ENCODE measurements around the gene COX6B2.

Gene COX6B2

DNA sequence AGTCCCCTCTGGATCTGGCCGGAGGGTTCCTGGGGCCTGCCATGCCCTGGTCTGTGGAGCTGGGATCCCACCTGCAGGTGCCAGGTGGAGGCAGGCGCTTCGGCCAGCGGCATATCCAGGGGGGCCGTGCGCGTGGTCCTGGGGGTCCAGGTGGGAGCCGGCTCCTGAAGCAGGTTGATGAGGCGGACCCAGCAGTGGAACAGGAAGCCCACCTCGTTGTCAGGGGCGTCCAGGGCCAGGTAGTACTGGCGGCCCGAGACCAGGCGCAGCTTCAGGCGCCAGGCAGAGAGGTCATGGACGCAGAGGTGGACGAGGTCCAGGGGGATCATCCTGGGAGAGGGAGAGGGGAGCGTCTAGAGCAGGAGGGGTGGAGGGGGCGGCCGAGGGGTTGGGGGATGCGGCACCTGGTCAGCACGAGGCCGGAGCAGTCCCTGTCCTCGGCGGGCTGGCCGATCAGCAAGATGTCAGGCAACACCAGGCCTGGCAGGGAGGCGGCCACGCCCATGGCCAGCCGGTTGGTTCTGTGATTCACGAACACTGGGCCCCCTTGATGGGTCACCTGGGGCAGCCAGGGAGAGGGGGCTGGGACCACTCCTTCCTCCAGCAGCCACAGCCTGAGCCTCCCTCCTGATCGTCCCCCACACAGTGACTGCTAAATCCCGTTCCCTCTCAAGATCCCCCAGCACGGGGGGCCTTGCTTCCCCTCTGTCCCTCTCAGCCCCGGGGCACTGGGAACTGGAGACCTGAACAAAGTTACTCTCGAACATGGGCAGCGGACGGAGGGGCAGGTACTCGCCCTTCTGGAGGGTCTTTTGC, 7.9 kb upstream of the COX6B2 start:
- DNase-seq, result no peak

DNA sequence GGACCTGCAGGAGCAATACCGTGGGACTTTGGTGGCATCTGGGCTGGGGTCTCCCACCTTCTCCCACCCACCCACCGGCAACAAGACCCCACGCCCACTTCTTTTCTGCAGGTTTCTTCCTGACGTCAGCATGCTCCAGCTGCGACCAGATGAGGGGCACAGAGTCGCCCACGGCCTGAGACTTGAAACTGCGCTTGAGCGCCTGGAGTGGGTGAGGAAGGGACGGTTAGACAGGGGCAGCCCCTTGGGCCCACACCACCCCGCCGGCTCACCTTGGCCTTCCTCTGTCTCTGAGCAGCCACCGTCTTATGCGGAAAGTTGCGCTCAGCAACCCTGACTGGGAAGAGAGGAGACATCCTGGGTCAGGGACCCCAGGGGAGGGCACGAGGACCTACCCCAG, 6.4 kb upstream of the COX6B2 start:
- DNase-seq, result no peak

DNA sequence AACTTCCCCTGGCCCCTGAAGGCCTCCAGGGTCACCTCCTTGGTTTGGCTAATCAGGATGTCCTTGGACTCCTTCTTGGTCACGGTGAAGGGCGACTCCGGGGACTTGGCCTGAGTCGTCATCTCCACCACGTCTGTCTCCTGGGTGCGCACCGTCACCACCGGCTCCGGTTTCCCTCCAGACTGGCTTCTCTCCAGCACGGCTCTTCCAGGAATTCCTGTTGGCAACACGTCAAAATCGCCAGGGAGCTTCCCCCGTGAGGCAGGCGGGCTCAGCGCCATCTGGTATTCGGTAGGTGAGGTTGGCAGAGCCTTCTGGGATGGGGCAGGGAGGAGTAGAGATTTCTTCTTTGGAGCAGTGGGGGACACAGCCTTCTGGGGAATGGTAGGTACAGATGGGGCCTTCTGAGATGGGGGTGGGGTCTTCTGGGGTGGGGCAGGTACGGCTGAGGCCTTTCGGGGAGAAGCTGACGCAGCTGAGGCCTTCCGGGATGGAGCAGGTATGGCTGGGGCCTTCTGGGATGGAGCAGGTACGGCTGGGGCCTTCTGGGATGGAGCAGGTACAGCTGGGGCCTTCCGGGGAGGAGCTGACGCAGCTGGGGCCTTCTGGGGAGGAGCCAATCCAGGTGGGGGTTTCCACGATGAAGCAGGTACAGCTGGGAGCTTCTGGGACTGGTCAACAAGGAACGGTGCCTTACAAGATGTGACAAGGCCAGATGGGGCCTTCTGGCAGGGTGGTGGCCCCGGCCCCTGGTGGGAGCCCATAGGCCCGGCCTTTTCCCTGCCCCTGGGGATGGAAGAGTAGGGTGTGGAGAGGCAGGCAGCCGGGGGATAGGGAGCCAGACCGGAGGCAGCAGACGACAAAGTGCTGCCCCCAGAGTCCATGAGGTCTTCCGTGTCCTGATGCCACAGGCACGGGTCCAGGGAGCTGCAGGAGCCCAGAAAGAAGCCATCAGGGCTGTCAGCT, 4.7 kb upstream of the COX6B2 start:
- no peak for DNase-seq

DNA sequence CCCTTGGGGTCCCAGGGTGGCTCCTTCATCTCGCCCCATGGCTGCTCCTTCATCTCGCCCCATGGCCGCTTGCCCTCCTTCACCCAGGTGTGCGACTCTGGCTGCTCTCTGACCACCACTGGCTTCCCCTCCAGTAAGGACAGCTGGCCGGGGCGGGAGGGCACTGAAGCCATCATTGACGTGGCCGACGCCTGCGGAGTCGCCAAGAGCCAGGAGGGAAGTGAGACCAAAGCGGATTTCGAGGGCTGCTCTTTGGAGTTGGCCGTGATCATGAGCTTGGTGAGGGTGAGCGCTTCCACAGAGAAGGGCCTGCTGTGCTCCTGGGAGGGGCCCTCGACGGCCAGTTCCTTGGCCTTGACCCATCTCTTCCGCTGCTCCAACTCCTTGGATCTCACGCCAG, 4.0 kb upstream of the COX6B2 start:
- no peak for DNase-seq

DNA sequence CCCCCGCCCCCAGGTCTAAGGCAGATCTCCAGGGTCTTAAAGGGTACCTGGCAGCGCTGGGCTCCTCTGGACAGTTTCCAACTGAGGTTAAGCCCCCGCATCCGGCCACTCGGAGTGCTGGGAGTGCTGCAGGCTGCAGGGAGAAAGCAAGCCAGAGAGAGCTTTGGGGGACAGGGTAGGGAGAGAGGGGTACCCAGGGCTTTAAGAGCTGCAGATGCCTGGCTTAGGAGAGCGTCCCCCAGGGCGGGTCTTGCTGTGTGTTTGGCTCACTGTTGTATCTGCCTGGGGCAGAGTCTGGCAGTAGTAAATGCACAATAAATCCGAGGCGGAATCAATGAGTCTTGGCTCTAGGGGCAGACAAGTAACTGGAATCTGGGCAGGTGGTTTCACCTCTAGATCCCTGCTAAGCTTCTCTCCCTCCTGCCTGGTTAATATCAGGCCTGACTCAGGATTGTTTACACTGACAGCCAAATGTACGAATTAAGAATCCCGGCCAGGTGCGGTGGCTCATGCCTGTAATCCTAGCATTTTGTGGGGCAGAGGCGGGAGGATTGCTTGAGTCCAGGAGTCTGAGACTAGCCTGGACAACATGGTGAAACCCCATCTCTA, 798 bp upstream of the COX6B2 start:
- no peak for DNase-seq

DNA sequence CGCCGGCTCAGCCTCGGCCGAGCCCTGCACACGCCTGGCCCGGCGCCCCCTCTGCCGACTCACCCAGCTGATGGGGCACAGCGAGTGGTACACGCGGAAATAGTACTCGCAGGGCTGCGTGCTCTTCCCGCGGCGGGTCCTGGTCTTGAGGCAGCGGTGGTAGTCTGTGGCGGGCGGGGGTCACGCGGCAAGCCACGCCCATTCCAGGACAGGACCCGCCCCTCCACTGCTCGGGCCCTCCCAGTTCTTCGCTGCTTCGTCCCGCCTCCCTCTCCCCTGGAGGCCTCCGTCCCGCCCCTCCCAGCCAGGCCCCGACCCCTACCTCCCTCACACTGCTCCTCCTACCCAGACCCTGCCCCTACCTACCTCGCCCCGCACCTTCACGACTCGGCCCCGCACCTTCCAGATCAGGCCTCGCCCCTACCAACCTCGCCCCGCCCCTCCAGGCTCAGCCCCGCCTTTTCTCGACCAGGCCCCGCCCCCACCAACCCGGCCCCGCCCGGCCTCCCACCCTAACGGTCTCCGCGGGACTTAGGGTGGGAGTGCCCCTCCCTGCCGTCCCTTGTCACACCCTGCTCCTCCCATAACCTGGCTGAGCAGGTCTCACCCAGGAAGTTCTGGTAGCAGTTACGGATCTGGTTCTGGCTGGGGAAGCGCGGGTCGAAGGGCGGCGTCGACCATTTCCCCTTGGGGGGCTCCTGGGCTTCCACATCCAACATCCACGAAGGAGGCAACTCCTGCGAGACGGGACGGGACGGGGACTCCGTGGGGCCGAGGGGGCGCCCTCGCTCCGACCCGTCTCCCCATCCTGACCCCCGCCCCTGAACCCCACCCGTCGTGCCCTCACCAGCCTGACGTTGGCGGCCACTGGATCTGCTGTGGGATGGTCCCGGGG, 469 bp downstream of the COX6B2 start:
- peak; percentile 42 for DNase-seq

DNA sequence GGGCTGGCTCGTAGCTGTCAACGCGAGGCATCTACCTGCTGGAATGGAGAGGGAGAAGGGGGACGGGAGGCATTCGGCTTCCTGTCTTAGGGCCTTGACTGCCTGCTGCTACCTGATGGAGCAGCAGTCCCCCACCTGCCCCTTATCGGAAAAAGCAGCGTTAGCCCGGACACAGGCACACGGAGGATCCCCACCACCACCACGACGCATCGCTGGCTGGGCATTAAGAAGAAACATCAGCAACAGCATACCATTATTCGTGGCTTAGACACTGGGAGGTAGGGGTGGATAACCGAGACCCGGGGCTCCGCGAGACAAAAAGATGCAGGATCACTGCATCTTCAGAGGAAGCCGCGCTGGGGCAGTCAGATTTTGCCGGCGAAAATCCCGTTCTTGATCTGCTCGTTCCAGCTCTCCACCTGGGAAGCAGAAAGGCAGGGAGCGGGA, 1.1 kb downstream of the COX6B2 start:
- DNase-seq, result no peak

DNA sequence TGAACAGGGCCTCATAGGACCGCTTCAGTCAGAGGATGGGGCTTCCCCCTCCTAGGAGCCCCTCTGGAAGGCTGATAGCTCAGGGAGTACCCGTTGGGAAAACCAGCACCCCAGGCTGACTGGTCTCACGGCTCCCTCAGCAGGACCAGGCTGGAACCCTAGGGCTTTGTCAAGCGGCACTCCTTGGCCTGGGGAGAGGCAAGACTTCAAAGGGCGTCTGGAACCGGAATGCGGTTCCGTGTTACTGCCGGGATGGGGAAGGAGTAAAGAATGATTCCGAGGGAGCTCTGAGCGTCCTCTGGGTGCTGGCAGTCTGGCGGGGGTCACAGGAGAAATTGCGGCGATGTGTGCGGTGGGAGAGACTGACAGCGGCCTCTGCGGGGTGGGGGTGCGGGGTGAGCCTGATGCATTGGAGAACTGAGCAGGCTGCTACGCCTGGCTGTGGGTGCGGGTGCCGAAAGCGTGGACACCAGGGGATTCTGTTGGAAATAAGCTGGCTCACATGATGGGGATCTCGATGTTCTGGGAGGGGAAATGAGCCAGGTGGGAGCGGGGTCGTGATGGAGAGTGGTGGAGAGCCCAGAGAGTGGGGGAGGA, 1.9 kb downstream of the COX6B2 start:
- no peak for DNase-seq

DNA sequence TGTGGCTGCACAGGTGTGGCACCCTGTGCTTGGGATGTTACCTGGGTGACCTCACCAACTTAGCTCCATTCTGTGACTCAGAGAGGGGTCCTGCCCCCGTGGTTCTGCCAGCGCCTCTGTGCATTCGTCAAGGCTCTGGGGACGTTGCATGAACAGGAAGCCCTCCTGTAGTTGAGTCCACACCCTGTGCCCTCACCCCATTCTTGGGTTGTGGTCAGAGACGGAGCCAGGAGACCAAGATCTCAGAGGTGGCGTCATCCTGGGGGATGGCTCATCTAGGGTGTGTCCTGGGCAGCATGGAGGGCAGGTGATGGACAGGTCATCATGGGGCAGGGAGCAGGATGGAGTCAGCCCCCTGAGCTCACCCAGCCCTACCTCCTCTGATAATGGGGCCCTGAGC, 2.5 kb downstream of the COX6B2 start:
- no peak for DNase-seq

DNA sequence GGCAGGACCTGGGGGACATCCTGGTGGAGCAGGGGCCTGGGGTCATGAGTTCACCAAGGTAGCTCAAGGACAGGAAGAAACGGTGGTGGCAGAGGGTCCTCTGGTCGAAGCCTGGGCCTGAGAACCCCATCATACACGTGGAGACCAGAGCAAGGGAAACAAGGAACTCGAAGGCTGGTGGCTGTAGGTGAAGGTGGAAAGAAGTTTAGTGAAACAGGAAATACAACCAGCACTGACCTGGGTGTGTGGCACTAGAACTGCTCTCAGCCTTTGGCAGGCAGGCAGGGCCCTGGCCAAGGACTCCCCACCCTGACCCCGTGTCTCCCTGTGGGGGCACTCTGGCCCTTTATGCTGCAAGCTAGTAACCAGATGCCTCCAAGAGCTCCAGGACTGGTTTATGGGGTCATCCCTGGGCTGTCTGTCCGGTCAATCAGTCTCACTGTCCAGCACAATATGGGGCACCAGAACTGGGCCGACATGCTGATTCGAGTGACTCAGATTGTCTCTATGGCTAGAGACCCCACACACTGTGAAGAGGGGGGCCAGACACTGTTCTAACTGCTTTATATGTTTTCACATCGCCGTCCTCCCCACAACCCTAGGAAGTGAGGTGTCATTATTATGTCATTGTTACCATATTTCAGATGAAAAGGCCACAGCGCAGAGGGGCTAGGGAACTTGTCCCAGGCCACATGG, 3.8 kb downstream of the COX6B2 start:
- no peak for DNase-seq

DNA sequence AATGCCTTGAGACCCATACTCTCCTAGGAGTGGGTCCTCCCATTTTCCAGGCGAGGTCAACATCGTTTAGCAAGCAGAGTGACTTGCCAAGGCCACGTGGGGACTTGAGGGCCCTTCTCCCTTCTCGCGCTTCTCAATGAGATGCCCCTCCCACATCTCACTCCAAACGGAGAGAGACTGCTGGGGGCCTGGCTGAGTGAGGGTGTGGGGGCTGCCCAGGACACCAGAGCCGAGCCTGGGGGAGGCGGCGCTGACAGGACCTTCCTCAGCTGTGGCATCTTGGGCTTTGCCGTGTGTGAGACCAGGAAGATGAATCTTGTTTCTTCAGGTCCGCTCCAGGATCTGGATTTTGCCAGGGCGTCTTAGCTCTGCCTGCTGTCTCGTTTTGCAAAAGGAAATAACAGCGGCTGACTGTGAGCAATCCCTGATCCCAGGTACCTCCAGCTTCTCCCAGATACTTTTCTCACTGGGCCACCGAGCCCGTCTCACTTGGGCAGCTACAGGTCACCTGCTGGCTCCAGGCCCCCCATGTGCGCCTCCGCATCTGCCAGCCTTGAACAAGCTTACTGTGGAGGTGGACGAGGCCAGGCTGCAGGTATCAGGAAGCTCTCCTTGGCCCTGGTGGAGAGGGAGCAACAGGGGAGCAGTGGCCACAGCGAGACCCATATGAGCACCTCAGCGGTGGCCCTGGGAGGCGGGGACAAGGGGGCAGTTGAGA, 6.0 kb downstream of the COX6B2 start:
- no peak for DNase-seq

DNA sequence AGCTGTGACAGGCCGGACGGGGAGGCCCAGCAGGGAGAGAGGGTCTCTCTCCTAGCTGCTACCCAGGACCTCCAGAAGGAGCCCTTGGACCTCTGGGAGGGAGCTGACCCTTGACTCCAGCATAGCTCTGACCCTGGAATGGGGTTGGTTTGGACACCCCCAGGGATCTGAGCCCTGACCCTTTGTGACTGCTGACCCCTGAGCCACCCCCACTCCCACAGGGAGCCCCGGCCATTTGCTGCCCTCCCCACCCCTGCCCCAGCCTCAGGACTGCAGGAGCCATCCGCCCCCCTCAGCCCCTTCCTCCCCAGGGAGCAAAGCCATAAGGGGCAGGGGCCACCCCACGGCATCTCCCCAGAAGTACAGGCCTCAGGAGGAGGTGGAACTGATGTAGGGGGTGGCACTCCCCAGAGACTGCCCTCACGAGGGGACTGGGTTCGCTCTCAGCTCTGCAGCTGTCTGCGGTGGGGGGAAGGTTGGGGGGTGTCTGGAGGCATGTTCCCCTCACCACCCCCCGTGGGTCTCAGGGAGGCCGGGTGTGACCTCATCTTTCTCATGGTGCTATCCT, 7.0 kb downstream of the COX6B2 start:
- no peak for DNase-seq

DNA sequence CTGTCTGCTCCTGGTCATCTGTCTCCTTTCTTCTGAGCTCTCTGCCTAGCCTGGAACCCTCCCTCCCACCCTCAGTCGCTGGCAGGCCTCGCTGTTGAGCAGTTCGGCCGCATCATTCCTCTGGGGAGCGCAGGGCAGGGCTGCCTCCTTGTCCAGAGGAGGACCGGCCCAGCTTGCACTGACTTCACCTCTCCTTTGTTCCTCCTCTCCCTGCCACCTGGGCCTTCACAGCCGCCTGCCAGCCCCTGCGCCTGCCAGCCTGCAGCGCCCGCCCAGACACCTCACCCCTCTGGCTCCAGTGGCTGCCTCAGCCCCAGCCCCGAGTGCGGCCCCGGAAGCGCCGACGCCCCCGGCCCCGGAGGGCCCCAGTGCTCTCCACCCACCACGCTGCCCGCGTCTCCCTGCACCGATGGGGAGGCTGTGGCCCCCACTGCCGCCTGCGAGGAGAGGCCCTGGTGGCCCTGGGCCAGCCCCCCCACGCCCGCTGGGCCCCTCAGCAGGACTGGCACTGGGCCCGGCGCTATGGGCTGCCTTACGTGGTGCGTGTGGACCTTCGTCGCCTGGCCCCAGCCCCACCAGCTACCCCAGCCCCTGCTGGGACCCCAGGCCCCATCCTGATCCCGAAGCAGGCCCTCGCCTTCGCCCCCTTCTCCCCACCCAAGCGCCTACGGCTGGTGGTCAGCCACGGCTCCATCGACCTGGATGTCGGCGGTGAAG, 7.6 kb downstream of the COX6B2 start:
- no peak for DNase-seq

DNA sequence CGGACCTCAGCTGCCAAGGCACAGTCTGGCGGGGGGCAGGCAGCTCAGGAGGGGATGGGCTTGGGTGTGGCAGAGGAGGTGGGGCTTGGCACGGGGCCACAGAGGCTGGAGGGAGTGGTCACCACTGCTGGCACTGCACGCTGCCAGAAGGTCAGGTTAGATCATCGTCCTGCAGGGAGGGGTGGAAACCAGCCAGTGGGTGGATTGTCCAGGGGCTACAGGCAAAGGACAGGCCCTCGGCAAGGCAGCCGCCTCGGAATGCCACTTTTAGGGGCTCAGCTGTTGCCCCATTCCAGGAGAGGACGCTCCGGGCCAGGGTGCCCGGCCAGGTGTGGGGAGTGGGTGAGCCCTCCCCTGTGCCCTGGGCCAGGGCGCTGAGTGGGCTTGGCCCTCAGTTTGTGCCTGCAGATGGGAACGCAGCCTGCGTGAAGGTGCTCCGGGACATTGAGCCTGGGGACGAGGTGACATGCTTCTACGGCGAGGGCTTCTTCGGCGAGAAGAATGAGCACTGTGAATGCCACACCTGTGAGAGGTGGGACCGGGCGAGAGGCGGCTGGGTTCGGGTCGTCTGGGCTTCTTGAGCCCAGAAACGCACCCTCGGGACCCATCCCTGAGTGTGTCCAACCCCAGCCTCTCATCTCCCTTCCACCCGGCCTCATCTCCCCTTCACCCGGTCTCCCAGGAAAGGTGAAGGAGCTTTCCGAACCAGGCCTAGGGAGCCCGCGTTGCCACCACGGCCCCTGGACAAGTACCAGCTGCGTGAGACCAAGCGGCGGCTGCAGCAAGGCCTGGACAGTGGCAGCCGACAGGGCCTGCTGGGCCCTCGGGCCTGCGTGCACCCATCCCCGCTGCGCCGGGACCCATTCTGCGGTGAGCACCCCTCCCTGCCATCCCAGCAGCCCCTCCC, 8.4 kb downstream of the COX6B2 start:
- no peak for DNase-seq

DNA sequence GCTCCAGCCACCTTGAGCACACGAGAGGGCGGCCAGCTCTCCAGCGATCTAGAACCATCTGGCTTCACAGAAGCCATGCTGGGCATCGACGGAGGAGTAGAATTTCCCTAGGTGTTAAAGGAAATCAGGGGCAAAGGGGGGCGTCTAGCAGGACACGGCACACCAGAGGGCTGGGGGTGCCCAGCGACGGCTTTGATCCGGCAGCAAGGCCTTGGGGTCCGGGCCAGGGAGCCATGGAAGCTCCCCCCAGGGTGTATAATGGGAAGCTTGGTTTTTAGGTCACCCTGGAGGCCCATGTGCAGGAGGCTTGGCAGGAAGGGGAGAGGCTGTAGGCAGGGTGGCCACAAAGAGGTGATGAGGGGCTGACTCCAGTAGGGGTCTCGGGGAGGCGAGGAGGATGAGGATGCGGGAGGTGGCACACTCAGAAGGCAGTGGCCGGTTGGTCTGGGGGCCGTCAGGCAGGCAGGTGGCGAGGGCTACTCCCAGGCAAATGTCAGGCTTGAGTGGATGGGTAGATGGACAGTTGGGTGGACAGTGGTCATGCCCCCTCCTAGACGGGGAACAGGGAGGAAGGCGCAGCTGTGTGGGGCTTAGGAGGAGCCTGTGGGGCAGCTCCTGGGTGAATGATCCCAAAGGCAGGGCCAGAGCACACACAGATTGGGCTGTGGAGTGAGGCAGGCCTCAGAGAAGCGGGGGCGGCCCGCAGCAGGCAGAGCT, 9.3 kb downstream of the COX6B2 start:
- DNase-seq, result no peak

DNA sequence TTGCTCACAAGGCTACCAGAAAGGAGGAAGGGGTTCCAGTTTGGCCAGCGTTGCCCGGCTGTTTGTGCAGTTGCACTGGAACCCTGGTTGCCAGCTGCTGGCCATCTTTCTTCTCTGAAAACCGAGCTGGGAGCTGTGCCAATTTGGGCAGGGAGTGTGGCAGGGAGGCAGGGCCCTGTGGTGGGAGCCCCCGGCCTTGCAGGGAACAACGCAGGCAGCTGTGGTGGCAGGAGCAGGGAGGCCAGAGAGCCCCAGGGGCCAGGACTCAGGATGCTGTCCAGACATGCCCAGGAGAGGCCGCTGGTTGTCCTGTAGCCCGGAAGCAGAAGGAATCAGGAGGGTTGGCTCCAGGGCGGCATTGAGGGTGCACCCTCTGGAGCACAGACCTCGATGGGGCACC, 10.1 kb downstream of the COX6B2 start:
- no peak for DNase-seq

DNA sequence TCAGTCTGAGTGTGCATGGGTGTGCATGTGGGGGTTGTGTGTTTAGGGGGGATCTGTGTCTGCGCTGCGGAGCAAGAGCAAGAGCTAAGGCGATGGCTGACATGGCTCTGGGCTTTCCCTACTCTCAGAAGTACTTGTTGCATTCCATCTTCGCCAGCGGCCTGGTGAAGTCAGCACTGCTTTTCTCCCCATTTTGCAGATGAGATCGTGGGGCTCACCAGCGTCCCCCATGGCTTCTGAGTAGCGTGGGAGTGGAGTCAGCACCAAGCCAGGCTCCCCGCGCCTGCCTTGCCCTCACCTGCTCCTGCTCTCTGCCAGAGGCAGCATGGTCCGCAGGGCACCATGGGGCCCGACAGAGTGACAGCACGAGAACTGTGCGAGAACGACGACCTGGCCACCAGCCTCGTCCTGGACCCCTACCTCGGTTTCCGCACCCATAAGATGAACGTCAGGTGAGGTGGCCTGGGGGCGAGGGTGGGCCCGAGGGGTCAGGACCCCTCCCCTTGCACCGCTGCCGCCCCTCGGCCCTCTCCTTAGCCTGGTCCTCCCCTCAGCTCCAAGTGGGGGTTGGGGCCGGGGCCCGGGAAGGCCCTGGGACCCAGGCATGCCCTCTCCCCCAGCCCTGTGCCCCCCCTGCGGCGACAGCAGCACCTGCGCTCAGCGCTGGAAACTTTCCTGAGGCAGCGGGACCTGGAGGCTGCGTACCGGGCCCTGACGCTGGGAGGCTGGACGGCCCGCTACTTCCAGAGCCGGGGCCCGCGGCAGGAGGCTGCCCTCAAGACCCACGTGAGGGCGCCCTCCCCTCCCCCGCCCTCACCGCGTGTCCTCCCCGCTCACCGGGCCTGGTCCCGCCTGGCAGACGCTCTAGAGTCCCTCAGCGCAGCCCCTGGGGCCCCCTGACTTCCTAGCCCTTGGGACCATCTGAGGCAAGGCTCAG, 12.7 kb downstream of the COX6B2 start:
- DNase-seq, result no peak
